Neural crest cell (in vitro differentiated cells): ENCODE data around the gene TET3. TPM values are rescaled to one million over a fixed set of nuclear protein-coding genes. Genes with fewer than 3 reads are reported as not detected.
A peak's percentile ranks its signal among the peaks of the same experiment; 100 is the strongest.

Experiments
- DNase-seq: peaks from one replicate; pipeline ENCODE4 v3.0.0; 2021; ENCODE audit warnings: low read depth, mixed read lengths, low spot score
- H3K27ac Mint-ChIP-seq: one replicate; pipeline ENCODE4 v1.8.0; 2021; ENCODE audit warnings: mild to moderate bottlenecking, mixed read lengths; ENCODE audit not compliant: unreplicated experiment
- H3K27me3 Mint-ChIP-seq: 2 replicates; pipeline ENCODE4 v1.8.0; 2021; ENCODE audit warnings: low read depth, mild to moderate bottlenecking, mixed read lengths
- H3K36me3 Mint-ChIP-seq: 2 replicates; pipeline ENCODE4 v1.8.0; 2021; ENCODE audit warnings: low read depth, mild to moderate bottlenecking, mixed read lengths
- H3K4me1 Mint-ChIP-seq: 2 replicates; pipeline ENCODE4 v1.8.0; 2021; ENCODE audit warnings: mixed read lengths
- H3K4me3 Mint-ChIP-seq: one replicate; pipeline ENCODE4 v1.8.0; 2021; ENCODE audit warnings: mild to moderate bottlenecking, mixed read lengths
- H3K9me3 Mint-ChIP-seq: 2 replicates; pipeline ENCODE4 v1.8.0; 2021; ENCODE audit warnings: mixed read lengths
- CTCF ChIP-seq: fragments of 200-600 bp; sonication (generic); conservative IDR thresholded peaks from 2 replicates; pipeline ENCODE4 v1.5.0; 2021; ENCODE audit warnings: antibody characterized with exemption, mild to moderate bottlenecking
- total RNA-seq: library from RNA; stranded (reverse); gene quantifications from 2 replicates; pipeline ENCODE4 v1.2.1, GENCODE V29; 2021

Gene TET3
- total RNA-seq, 1 donor from 2014 or later, result 30.3 TPM

- Mint-ChIP-seq H3K9me3 (no peaks in the 10 kb centered on the region), H3K27me3 (peaks cover 34% of the 10 kb centered on the region), H3K27ac (peak overlapping the region; percentile 85), H3K36me3 (peaks cover 19% of the 10 kb centered on the region), H3K4me3 (peak overlapping the region; percentile 80), H3K4me1 (peaks cover 71% of the 10 kb centered on the region)
- DNase-seq, result peak; percentile 25
- TF ChIP-seq CTCF, result no peak
Measured at GRCh38 chr2:73985308-73986084, 786 bp downstream of the TET3 start.

- Mint-ChIP-seq H3K4me3 (peak overlapping the region; percentile 80), H3K27ac (no peak overlapping the region), H3K27me3 (peaks cover 28% of the 10 kb centered on the region), H3K36me3 (peaks cover 22% of the 10 kb centered on the region), H3K9me3 (no peaks in the 10 kb centered on the region), H3K4me1 (peaks cover 64% of the 10 kb centered on the region)
- DNase-seq, result no peak
- TF ChIP-seq CTCF, result no peak
Measured at GRCh38 chr2:73986085-73986681, 1.5 kb downstream of the TET3 start.

- no peaks in the 10 kb centered on the region for H3K9me3 Mint-ChIP-seq
- peak overlapping the region; percentile 80 for H3K4me3 Mint-ChIP-seq
- peaks cover 58% of the 10 kb centered on the region for H3K4me1 Mint-ChIP-seq
- H3K27me3 Mint-ChIP-seq, result peaks cover 16% of the 10 kb centered on the region
- H3K36me3 Mint-ChIP-seq, result peaks cover 25% of the 10 kb centered on the region
- H3K27ac Mint-ChIP-seq, result no peak overlapping the region
- peak; percentile 14 for DNase-seq
- TF ChIP-seq CTCF, result no peak
Measured at GRCh38 chr2:73987109-73987947, 2.6 kb downstream of the TET3 start.

- no peak for DNase-seq
- Mint-ChIP-seq H3K36me3 (peaks cover 25% of the 10 kb centered on the region), H3K4me3 (peak overlapping the region; percentile 80), H3K9me3 (no peaks in the 10 kb centered on the region), H3K27ac (no peak overlapping the region), H3K4me1 (peaks cover 51% of the 10 kb centered on the region), H3K27me3 (peaks cover 9% of the 10 kb centered on the region)
- TF ChIP-seq CTCF, result no peak
Measured at GRCh38 chr2:73987948-73988700, 3.4 kb downstream of the TET3 start.

GRCh38 chr2:73989972-73990371 lies 5.3 kb downstream of the TET3 start:
- H3K36me3 Mint-ChIP-seq, result peaks cover 25% of the 10 kb centered on the region
- H3K27ac Mint-ChIP-seq, result no peak overlapping the region
- peaks cover 49% of the 10 kb centered on the region for H3K4me1 Mint-ChIP-seq
- peaks cover 3% of the 10 kb centered on the region for H3K27me3 Mint-ChIP-seq
- no peak overlapping the region for H3K4me3 Mint-ChIP-seq
- DNase-seq, result no peak
- no peaks in the 10 kb centered on the region for H3K9me3 Mint-ChIP-seq
- no peak for TF ChIP-seq CTCF
